ENCODE results near the gene ELFN1.

The ELFN1 gene

DNA sequence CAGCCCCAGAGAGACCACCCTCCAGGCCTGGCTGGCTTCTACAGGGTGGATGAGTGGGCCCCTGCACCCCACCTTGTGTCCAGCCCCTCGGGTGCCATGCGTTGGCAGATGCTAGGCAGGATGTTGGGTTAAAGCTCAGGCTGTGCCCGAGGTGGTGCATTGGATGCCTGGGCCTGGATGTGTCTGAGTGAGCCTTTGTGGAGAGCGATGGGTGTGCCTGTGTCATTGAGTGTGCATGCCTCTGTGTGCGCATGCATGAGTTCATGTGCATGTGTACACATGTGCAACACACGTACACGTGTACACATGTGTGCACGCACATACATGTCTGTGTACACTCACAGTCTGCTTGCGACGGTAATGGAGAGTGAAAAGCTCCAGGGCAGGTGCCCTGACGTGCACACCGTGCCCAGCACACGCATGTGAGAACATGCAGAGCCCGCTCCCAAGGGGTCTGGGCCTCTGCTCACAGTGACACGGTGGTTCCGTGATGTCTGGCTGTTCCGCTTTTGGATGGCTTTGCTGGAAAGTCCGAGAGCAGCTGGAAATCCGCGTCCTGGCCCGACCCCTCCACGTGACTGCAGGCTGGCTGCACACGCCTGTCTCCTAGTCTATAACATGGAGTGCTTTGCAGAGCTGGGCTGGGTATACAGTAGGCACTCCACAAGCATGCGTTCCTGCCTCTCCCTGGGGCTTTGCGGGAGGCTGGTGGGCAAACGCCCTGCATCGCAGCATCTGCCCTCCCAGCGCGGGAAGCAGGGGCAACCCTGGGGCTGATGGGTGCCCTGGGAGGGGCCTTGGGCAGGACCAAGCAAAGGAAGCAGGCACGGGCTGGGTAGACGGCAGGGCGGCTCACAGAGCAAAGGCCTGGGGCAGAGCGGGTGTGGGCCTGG is 36.9 kb downstream of the ELFN1 start:
- Histone ChIP-seq H2AFZ (no peak overlapping the region), H3K9me3 (ENCODE audit: control insufficient read depth, low read length) (no peaks in the 10 kb centered on the region), H3K9ac (no peak overlapping the region), H3K79me2 (no peaks in the 10 kb centered on the region), H3K4me1 (no peaks in the 10 kb centered on the region), H3K27me3 (ENCODE audit: control insufficient read depth, insufficient read depth, low read length) (no peaks in the 10 kb centered on the region), H3K27ac (no peak overlapping the region), H3K4me2 (ENCODE audit: low read length) (no peak overlapping the region), H3K4me3 (ENCODE audit: low read depth, low read length) (no peak overlapping the region), H3K36me3 (ENCODE audit: control insufficient read depth, insufficient read depth, low read length) (no peaks in the 10 kb centered on the region)
- TF ChIP-seq, protein P1, sequence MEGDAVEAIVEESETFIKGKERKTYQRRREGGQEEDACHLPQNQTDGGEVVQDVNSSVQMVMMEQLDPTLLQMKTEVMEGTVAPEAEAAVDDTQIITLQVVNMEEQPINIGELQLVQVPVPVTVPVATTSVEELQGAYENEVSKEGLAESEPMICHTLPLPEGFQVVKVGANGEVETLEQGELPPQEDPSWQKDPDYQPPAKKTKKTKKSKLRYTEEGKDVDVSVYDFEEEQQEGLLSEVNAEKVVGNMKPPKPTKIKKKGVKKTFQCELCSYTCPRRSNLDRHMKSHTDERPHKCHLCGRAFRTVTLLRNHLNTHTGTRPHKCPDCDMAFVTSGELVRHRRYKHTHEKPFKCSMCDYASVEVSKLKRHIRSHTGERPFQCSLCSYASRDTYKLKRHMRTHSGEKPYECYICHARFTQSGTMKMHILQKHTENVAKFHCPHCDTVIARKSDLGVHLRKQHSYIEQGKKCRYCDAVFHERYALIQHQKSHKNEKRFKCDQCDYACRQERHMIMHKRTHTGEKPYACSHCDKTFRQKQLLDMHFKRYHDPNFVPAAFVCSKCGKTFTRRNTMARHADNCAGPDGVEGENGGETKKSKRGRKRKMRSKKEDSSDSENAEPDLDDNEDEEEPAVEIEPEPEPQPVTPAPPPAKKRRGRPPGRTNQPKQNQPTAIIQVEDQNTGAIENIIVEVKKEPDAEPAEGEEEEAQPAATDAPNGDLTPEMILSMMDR (IDR thresholded peaks at IDR 0.05): no peak

DNA sequence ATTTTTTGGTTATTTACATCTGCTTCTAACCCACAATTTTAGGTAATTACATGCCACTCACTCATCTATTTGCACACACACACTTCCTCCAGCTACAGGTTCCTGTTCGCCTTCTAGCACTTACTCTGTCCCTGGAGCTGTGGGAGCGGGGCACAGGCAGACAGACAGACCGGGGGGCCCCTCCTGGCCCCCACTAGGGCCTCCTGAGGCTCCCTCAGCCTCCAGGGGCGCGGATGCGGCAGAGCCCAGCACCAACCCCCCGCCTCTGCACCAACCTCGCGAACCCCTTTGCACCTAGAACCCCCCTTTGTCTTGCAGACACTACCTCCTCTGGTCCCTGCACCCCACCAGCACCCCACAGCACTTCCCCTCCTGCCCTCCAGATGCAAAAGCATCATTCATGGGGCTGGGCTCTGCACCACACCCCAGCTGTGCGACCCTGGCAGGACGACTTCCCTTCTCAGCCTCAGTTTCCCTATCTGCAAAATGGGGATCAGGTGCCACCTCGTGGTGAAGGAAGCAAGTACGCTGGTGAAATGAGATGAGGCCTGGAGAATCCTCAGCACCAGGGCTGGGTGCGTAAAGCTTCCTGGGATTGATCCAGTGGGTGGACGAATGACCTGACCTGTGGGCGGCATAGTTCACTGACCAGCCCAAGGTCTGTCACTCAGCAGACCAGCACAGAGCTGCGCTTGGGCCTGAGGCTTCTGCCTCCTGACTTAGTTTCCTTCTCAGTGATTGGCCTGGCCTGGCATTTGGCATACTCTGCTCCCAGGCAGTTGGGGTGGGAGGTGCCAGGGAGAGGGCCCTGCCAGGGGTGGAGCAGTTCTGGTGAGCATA is 37.9 kb downstream of the ELFN1 start:
- Histone ChIP-seq H3K4me1 (no peaks in the 10 kb centered on the region), H2AFZ (no peak overlapping the region), H3K9ac (no peak overlapping the region), H3K27me3 (ENCODE audit: control insufficient read depth, insufficient read depth, low read length) (no peaks in the 10 kb centered on the region), H3K4me2 (ENCODE audit: low read length) (no peak overlapping the region), H3K79me2 (no peaks in the 10 kb centered on the region), H3K36me3 (ENCODE audit: control insufficient read depth, insufficient read depth, low read length) (no peaks in the 10 kb centered on the region), H3K9me3 (ENCODE audit: control insufficient read depth, low read length) (no peaks in the 10 kb centered on the region), H3K27ac (no peak overlapping the region), H3K4me3 (ENCODE audit: low read depth, low read length) (no peak overlapping the region)
- TF ChIP-seq, protein P1 (IDR thresholded peaks at IDR 0.05): no peak

DNA sequence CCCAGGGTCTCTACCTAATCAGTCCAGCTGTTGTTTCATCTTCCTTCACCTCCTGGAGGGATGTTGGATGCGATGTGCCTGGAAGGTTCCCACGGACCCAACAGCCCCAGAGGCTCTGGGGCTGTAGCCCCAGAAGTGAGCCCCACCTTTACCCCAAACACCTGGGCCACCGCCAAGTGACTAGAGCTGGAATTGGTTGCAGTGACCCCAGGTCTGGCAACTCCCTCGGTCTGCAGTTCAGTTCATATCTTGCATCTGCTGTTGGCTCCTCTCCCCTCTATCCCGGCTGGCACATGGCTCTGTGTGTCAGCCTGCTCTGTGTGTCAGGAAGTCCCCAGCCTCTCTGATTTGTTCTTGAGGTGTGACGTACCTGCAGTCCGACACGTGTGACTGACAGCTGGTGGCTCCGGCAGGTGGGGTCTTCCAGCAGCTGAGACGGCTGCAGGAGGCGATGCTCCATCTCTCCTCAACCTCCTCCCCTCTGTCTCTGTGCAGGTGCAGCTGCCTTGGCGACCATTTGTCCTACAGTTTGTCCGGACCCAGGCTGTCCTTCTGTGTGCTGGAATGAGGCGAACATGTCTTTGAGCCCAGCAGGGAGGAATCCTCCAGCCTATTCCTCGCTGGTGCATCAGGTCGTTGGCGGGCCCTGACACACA is 38.6 kb downstream of the ELFN1 start:
- Histone ChIP-seq H2AFZ (no peak overlapping the region), H3K79me2 (no peaks in the 10 kb centered on the region), H3K9ac (no peak overlapping the region), H3K4me3 (ENCODE audit: low read depth, low read length) (no peak overlapping the region), H3K9me3 (ENCODE audit: control insufficient read depth, low read length) (no peaks in the 10 kb centered on the region), H3K27ac (no peak overlapping the region), H3K27me3 (ENCODE audit: control insufficient read depth, insufficient read depth, low read length) (no peaks in the 10 kb centered on the region), H3K36me3 (ENCODE audit: control insufficient read depth, insufficient read depth, low read length) (no peaks in the 10 kb centered on the region), H3K4me1 (no peaks in the 10 kb centered on the region), H3K4me2 (ENCODE audit: low read length) (no peak overlapping the region)
- TF ChIP-seq, protein P1 (IDR thresholded peaks at IDR 0.05): no peak

DNA sequence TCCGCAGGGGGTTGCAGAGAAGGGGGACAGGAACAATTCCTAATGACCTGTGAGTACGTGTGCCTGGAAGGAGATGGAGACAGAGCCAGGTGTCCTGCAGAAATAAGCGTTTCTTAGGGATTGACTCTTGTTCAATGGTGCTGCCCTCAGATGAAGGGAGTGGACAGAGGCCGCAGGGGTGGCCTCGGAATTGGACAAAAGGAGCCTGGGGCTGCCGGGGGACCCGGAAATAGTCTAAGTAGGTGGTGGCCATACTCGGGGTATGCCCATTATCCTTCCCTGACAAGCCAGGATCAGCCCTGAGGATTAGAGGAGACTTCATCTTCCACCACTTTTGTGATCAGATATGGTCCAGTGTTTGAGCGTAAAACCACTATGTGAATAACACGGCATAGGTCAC is 39.2 kb downstream of the ELFN1 start:
- Histone ChIP-seq H3K27ac (no peak overlapping the region), H2AFZ (no peak overlapping the region)

More for the DNA sequence above, 39.2 kb downstream of the ELFN1 start:
- H3K27me3 ChIP-seq (ENCODE audit: control insufficient read depth, insufficient read depth, low read length): no peaks in the 10 kb centered on the region
- H3K36me3 ChIP-seq (ENCODE audit: control insufficient read depth, insufficient read depth, low read length): no peaks in the 10 kb centered on the region
- TF ChIP-seq, protein P1 (IDR thresholded peaks at IDR 0.05): no peak
- H3K79me2 ChIP-seq: no peaks in the 10 kb centered on the region
- no peak overlapping the region for H3K4me2 ChIP-seq (ENCODE audit: low read length)
- H3K9me3 ChIP-seq (ENCODE audit: control insufficient read depth, low read length): no peaks in the 10 kb centered on the region
- no peak overlapping the region for H3K4me3 ChIP-seq (ENCODE audit: low read depth, low read length)
- no peak overlapping the region for H3K9ac ChIP-seq
- H3K4me1 ChIP-seq: no peaks in the 10 kb centered on the region
